Activated naive CD4-positive, alpha-beta T cell treated with anti-CD3 and anti-CD28 coated beads, Interleukin-2, amount 50 U/mL, for 72 hours (primary cell): ENCODE data around the gene ATP10D. TPM values are rescaled to one million over a fixed set of nuclear protein-coding genes. Genes with fewer than 3 reads are reported as not detected.

Source experiments
- total RNA-seq, 2 donors: library from RNA; stranded (reverse); gene quantifications; one replicate each; pipeline ENCODE4 v1.2.3, GENCODE V29; 2022

The ATP10D gene
- total RNA-seq, 2 donors from 2014 or later, result 4.0 to 11.3 TPM

Other genes starting within 250 kb of the ATP10D start
- gene COMMD8, start 21.6 kb upstream of the ATP10D start, total RNA-seq, result 10 to 100 TPM; 18.5 to 33.2 TPM